T-helper 9 cell (primary cell): Measurements from ENCODE around the gene NARF.
A peak's percentile ranks its signal among the peaks of the same experiment; 100 is the strongest.
"Not testable (repeated sequence)": the region's sequence is repeated elsewhere in the genome, so short reads cannot be mapped to it uniquely, and the experiment has no call there.

Experiments
- DNase-seq: peaks from one replicate; pipeline ENCODE4 v3.0.0-alpha.2; 2020

NARF gene

DNA sequence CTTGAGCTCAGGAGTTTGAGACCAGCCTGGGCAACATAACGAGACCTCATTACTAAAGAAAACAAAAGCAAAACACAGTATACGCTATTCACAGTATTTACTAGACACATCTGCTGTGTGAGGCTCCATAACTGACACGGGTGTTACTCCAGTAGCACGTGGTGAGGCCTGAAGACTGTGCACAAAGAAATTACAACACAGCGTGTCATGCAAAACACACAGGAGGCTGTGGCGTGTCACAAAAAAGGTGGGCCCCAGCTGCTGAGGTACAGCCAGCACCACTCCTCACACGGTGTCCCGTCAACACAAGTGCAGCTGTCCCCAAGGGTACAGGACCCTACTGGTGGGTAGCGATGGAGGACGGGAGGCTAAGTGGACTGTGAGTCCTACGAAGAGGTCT, 10.7 kb upstream of the NARF start:
- no peak for DNase-seq

GRCh38 chr17:82449131-82449882, 9.2 kb upstream of the NARF start:
- DNase-seq: peak; percentile 67

- peak; percentile 12 for DNase-seq
Observed at GRCh38 chr17:82449883-82450356, 8.6 kb upstream of the NARF start.

GRCh38 chr17:82450357-82451106, 8.0 kb upstream of the NARF start, which contains the start of gene CYBC1:
Gene CYBC1 (minus strand): TSS chr17:82450752. CDS start chr17:82449254, 1,498 bp downstream.
- DNase-seq: peak; percentile 96

- no peak for DNase-seq
Observed at GRCh38 chr17:82452162-82452561, 6.4 kb upstream of the NARF start.

- DNase-seq: not testable (repeated sequence)
Observed at GRCh38 chr17:82453151-82453550, 5.4 kb upstream of the NARF start.

GRCh38 chr17:82453706-82454105, 4.8 kb upstream of the NARF start:
- DNase-seq: not testable (repeated sequence)

GRCh38 chr17:82457073-82457928, 1.2 kb upstream of the NARF start:
- no peak for DNase-seq

GRCh38 chr17:82457929-82458178, 687 bp upstream of the NARF start:
- no peak for DNase-seq

DNA sequence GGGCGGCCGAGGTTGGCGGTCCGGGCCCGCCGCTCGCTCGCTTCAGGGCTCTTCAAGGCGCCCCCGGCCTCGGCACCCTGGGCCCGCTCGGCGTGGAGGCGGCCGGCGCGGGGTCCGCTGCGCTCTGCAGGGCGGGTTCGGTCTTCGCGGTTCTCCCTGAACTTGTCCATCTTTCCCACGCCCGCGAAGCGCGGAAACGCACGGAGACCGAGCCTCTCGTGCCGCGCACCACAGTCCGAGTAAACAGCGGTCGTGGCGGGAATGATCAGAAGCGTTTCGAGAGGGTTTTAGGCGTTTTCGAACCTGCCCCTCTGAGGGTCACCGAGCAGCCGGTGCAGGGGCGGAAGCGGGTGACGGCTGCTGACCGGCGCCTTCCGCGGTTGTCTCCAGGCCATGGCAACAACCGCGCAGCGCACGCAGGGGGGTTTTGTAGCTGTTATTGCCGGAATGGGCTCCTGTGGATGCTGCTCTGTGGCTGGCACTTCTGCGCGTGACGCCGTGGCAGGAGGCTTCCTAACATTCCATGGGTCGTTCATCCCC, 414 bp downstream of the NARF start:
- peak; percentile 10 for DNase-seq

DNA sequence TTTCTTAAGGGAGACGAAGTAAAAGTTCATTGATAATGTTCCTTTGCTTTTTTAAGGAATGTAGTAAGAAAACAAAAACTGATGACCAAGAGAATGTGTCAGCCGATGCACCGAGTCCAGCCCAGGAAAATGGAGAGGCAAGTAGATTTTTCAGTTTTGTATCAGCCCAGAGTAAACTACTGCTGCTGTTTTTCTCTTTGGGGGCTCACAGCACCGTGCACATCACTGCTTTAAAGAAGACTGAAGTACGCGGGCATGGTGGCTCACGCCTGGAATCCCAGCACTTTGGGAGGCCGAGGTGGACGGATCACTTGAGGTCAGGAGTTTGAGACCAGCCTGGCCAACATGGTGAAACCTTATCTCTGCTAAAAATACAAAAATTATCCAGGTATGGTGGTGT, 1.4 kb downstream of the NARF start:
- not testable (repeated sequence) for DNase-seq

- no peak for DNase-seq
Observed at GRCh38 chr17:82461827-82462524, 3.4 kb downstream of the NARF start.

DNA sequence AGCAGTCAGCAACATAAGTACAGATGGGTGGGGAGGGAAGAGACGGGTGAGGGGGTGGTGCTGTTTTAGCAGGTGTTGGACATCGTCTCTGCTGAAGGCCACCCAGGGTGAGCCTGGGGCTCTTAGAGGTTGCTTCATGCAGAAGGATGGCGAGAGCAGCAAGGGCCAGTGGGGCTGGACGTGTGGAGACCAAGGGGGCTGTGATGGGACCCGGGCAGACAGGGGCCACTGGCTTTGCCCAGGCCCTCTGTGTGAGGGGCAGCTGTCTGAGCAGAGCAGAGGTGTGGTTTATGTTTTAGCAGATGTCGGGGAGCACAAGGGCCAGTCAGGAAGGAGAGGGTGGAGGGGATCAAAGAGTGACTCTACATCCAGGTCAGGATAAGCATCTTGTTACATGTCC, 4.8 kb downstream of the NARF start:
- no peak for DNase-seq

DNA sequence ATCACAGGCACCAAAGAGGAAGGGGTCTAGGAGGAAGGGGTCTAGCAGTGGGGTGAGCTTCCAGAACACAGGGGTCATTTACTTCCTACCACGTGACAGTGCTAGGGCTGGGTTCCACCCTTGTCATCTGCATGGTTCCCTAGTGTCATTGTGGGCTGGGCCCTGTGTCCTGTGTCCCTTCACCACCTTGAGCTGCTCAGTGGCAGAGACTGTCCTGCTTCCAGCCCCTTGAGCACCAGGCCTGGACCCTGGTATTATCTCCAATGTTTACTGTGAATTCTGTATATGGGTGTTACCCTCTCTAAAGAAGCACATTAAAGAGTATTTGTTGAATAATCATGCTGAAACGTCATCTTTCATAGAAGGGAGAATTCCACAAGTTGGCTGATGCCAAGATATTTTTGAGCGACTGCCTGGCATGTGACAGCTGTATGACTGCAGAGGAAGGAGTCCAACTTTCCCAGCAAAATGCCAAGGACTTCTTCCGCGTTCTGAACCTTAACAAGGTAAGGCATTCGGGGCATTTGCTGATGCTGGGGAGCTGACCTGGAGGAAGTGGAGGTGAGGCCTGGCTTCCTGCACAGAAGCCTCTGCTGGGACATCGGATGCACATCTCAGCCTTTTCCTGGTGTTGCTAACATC, 5.5 kb downstream of the NARF start:
- DNase-seq: no peak

GRCh38 chr17:82464567-82464929, 6.0 kb downstream of the NARF start:
- no peak for DNase-seq

GRCh38 chr17:82465023-82465603, 6.6 kb downstream of the NARF start:
- DNase-seq: no peak

DNA sequence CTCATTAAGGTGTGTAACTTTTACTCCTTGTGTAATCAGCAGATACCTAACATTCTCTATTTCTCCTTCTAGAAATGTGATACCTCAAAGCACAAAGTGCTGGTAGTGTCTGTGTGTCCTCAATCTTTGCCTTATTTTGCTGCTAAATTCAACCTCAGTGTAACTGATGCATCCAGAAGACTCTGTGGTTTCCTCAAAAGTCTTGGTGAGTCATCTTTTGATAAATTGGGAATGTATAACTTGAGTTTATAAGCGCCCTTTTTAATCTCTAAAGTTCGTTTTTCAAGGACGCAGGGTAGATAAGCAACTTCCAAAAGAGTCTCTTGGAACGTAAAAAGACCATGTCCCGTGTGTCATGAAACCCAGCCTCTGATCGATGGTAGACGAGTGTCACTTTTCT, 10.2 kb downstream of the NARF start:
- no peak for DNase-seq

DNA sequence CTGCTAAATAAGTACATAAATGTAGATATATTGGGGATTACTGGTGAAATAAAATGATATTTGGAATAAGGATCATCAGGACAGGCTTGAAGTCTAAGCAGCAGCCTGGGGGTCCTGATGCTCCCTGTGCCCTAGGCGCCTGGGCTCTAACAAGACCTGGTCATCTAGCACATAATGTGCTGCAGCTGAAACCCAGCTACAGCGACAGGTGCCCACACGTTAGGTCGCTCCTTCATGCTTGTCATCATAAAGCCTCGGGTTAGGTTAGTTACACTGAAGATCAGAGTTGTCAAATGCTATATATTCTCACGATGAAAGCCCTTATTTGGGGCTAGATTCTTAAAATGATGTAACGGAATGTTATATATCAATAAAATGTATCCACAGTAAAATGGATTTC, 11.5 kb downstream of the NARF start:
- DNase-seq: no peak

DNA sequence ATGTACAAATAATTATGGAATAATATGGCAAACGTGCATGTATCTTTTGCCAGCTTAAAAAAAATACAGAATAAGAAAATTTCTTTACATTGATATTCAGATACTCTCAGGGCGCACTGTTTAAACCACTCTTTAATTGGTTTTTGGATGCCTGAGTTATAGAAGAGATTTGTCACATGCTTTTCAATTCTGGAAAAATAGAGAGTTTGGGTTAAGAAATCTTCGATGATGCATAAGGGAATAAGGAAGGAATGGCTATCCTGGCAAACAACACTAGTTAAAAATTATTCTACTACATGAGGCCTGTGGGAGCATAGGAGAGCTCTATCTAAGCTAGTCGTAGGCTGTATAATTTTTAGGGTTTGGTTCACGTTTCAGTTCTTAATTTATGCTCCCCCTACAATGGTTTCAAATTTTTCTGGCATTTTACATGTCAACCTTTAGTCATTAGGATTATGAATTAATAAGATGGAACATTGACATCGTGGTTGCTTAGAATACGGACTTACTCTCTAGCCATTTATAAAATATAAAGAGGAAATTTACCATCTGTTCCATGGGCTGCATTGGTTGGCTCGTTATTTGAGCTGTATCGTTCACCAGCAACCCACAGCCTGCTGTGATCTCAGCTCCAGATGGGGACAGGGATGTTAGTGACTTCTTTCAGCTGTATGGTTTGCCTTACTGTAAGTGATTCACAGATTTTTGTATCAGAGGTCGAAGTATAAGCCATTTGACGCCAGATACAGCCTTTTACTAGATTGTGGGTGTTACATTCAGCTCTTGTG, 15.9 kb downstream of the NARF start:
- no peak for DNase-seq

DNA sequence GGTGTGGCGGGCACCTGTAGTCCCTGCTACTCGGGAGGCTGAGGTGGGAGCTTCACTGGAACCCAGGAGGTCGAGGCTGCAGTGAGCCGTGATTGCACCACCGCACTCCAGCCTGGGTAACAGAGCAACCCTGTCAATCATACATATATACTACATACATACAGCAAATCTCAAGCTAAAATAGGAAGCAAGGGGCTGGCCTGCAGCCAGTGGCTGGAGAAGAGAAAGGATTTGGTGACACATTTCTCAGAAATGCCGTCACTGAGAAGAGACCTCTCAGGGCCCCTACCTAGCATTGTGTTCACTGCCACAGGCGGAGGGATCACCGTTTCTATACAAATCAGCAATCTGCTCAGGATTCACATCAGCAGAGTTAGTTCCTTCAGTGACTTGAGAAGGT, 16.9 kb downstream of the NARF start:
- no peak for DNase-seq

DNA sequence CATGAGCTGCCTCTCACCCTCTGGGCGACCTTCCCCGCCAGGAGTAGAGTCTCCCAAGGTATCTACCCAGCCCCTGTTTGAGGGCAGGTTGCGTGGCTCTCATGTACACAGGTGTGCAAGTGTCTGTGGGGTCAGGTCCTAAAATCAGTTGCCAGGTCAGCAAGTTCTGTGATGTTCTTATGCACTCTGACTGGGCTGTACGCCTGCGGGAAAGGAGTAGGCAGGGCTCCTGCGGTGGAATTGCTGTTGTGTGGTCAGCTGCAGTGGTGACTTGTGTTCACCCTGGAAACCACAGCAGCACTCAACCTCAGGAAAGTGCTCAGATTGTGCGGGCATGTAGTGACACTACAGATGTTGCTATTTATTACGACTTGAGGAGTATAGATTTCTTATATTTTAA, 19.4 kb downstream of the NARF start:
- DNase-seq: no peak
